Right cardiac atrium (tissue), 5 donors: Measurements from ENCODE around the gene SNAP91. TPM values are rescaled to one million over a fixed set of nuclear protein-coding genes. Genes with fewer than 3 reads are reported as not detected.
"Not testable (repeated sequence)": the region's sequence is repeated elsewhere in the genome, so short reads cannot be mapped to it uniquely, and the experiment has no call there.

Source experiments
- ATAC-seq, 2 donors: fragments of 200-7000 bp; cut with Tn5 transposase; one replicate each; pipeline versions ENCODE4 v1.8.0 to v1.9.1; 2020; ENCODE audit warnings: moderate library complexity in 2 of 2, mild to moderate bottlenecking in 1 of 2
- DNase-seq, 3 donors: peaks; one replicate each; pipeline ENCODE4 v3.0.0-alpha.2; 2020
- H3K27ac ChIP-seq: one replicate; pipeline ENCODE4 v1.5.1; 2013; ENCODE audit warnings: mild to moderate bottlenecking, low read length, control low read depth, moderate library complexity
- H3K27me3 ChIP-seq: one replicate; pipeline ENCODE4 v1.6.1; 2013; ENCODE audit not compliant: control insufficient read depth, insufficient read depth
- H3K4me1 ChIP-seq: one replicate; pipeline ENCODE4 v1.6.1; 2013; ENCODE audit warnings: low read length; ENCODE audit not compliant: control insufficient read depth, insufficient read depth
- H3K4me3 ChIP-seq: one replicate; pipeline ENCODE4 v1.5.1; 2013; ENCODE audit warnings: low read length, control low read depth
- H3K9me3 ChIP-seq: one replicate; pipeline ENCODE4 v1.6.1; 2013; ENCODE audit warnings: low read length; ENCODE audit not compliant: control insufficient read depth
- WGBS: extraction: QIAGEN DNeasy Blood & Tissue Kit; methylation state at CpG from one replicate; pipeline ENCODE4 v1.1.7; 2013; 5-methylcytosine and 5-hydroxymethylcytosine counted together
- intact Hi-C, 4 donors: fragments of 100-400 bp; cut with DNase I; formaldehyde crosslinking; loops; one replicate each; pipeline versions ENCODE4 v1.11.0 to v1.14.0; 2022 to 2023
- polyA plus RNA-seq: library from polyadenylated mRNA; stranded (reverse); fragments of 200-250 nt; gene quantifications from one replicate; pipeline ENCODE4 v1.2.3, GENCODE V29; 2013
- total RNA-seq, 4 donors: library from RNA; stranded (reverse); fragmentation: NEBNext Ultra II Directional; extraction: Animal tissue kit (Norgen Biotek cat#: 25700); gene quantifications; one replicate each; pipeline ENCODE4 v1.2.1, GENCODE V29; 2021
- donor health status: healthy with polysubstance abuse.
- donor health status: DM: no; HTN: yes; CAD: no.
- donor health status: DM: no; HTN: no; CAD: no.
- donor health status: DM: no; HTN: yes; CAD: no; lungs with severe emphysema.
- donor health status: DM: yes; HTN: yes; CAD: no.

The SNAP91 gene
- total and polyA plus RNA-seq, 5 donors = 0.11 to 0.89 (median 0.18) TPM; not detected in 2

DNA sequence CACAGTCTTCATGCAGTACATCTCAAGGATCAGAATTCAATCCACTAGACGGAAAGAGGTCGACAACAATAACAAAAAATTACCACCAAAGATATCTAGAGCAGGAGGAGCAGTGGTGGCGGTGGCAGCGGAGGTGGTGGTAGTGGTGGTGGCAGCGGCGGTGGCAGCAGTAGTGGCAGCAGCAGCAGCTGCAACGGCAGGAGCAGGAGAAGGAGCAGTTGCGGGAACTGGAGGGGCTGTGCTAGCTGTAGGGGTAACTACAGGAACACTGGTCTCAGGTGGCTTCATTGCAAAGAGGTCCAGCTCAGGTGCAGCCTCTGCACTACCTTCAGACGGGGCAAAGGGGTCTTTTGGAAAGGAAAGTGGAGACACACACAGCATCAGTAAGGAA lies 115.5 kb downstream of the SNAP91 start:
- intact Hi-C loops = no loop called here
- Histone ChIP-seq H3K27ac (no peak overlapping the region), H3K4me3 (no peak overlapping the region), H3K9me3 (no peaks in the 10 kb centered on the region), H3K27me3 (no peaks in the 10 kb centered on the region), H3K4me1 (no peaks in the 10 kb centered on the region)
- ATAC-seq (no peak), DNase-seq (no peak)
- WGBS = 90% methylated on average over 9 of the region's 9 CpGs

GRCh38 chr6:83592770-83593394 lies 116.0 kb downstream of the SNAP91 start:
- intact Hi-C loops = no loop called here
- Histone ChIP-seq H3K27me3 (no peaks in the 10 kb centered on the region), H3K27ac (no peak overlapping the region), H3K9me3 (no peaks in the 10 kb centered on the region), H3K4me3 (no peak overlapping the region), H3K4me1 (no peaks in the 10 kb centered on the region)
- DNase-seq (no peak), ATAC-seq (no peak)
- 80% methylated on average over 2 of the region's 2 CpGs for WGBS

DNA sequence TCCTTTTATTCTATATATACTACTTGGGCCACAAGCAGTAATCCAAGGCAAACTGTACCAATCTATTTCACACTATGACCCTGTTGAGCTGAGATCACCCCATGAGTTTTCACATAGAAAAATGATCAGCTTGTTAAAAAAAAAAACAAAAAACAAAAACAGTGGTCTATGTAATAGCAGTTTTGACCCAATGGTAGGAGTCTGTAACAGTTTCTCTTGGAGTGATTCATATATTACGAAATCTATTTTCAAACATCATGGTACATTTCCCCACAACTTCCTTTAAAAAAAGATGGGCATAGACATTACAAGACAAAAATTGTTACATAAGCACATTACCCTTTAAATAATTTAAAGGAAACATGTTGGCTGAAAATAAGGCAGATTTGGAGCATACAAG lies 118.5 kb downstream of the SNAP91 start:
- H3K4me3 ChIP-seq = no peak overlapping the region
- no peaks in the 10 kb centered on the region for H3K27me3 ChIP-seq
- no peak overlapping the region for H3K27ac ChIP-seq
- WGBS = 31% methylated on average over 1 of the region's 1 CpG
- no peaks in the 10 kb centered on the region for H3K4me1 ChIP-seq
- no peak for ATAC-seq
- DNase-seq = no peak
- intact Hi-C loops = no loop called here
- H3K9me3 ChIP-seq = no peaks in the 10 kb centered on the region

DNA sequence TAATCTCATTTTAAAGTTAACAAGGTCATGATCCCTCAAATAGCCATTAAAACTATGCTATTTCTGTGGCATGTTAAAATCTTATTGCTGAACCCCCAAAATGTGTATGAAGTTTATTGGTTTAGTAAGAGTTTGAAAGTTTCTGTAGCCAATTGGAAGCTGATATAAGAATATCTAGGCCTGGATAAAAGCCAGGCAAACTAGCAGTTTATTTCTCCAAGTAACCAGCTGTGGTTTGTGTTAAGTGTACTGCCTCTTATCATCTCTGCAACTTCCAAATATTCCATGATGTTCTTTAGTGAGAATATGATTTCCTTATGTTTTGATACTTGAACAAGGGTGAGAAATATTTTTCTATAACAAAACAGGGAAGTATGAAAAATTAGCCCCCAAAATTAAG lies 119.8 kb downstream of the SNAP91 start:
- ATAC-seq = no peak
- H3K4me1 ChIP-seq = no peaks in the 10 kb centered on the region
- intact Hi-C loops = no loop called here

DNA sequence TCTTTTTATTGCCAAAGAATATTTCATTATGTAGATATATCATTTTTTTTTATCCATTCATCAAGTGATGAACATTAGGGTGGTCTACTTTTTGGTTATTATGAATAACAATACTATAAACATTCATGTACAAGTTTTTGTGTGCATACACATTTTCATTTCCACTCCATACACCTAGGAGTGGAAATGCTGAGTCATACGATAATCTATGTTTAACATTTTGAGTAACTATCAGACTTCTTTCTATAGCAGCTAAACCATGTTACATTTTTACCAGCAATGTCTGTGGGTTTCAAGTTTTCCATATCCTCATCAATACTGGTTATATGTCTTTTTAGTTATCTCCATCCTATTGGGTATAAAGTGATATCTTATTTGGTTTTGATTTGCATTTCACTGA lies 130.8 kb downstream of the SNAP91 start:
- DNase-seq (no peak), ATAC-seq (no peak)
- 86% methylated on average over 1 of the region's 1 CpG for WGBS

More for the DNA sequence above, 119.8 kb downstream of the SNAP91 start:
- no peaks in the 10 kb centered on the region for H3K9me3 ChIP-seq
- no peak overlapping the region for H3K4me3 ChIP-seq
- DNase-seq = no peak
- no peaks in the 10 kb centered on the region for H3K27me3 ChIP-seq
- no peak overlapping the region for H3K27ac ChIP-seq

GRCh38 chr6:83574783-83575182 lies 134.1 kb downstream of the SNAP91 start:
- Histone ChIP-seq H3K27me3 (no peaks in the 10 kb centered on the region), H3K4me3 (no peak overlapping the region), H3K4me1 (no peaks in the 10 kb centered on the region), H3K27ac (no peak overlapping the region), H3K9me3 (no peaks in the 10 kb centered on the region)
- no peak for ATAC-seq
- DNase-seq = no peak
- 71% methylated on average over 6 of the region's 6 CpGs for WGBS
- intact Hi-C loops = no loop called here

More for the DNA sequence above, 130.8 kb downstream of the SNAP91 start:
- H3K9me3 ChIP-seq = no peaks in the 10 kb centered on the region
- intact Hi-C loops = no loop called here
- no peaks in the 10 kb centered on the region for H3K27me3 ChIP-seq
- H3K27ac ChIP-seq = no peak overlapping the region
- no peak overlapping the region for H3K4me3 ChIP-seq
- no peaks in the 10 kb centered on the region for H3K4me1 ChIP-seq

DNA sequence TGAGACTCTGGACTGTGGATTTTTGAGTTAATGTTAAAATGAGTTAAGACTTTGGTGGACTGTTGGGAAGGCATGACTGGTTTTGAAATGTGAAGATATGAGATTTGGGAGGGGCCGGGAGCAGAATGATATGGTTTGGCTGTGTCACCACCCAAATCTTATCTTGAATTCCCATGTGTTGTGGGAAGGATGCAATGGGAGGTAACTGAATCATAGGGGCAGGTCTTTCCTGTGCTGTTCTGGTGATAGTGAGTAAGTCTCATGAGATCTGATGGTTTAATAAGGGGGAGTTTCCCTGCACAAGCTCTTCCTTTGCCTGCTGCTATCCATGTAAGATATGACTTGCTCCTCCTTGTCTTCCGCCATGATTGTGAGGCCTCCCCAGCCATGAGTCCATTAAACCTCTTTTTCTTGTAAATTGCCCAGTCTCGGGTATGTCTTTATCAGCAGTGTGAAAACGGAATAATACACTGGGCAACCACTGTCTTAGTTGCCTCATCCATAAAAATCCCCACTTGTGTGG lies 137.2 kb downstream of the SNAP91 start:
- ATAC-seq, H3K27ac ChIP-seq, DNase-seq, H3K4me1 ChIP-seq, intact Hi-C loops, H3K27me3 ChIP-seq, H3K9me3 ChIP-seq, H3K4me3 ChIP-seq: not testable (repeated sequence)
- WGBS = 61% methylated on average over 4 of the region's 4 CpGs

DNA sequence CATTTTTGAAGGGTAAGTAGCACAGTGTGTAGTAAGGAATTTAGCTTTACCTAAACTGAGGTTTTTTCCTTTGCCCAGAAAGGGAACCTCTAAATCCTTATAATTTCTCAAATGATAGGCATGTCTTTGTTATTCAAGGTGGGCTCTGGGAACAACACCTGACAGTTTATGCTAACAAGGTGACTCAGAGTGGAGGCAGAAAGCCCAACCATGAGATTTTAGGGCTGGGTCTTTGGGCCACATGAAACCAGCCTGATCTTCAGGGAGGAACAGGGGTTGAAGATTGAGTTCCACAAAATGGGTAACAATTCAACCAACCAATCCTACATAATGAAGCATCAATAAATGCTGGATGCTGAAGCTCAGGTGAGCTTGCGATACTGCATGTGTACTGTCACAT lies 149.9 kb downstream of the SNAP91 start:
- H3K4me3 ChIP-seq = no peak overlapping the region
- WGBS = 100% methylated on average over 1 of the region's 1 CpG
- no peaks in the 10 kb centered on the region for H3K27me3 ChIP-seq
- no peaks in the 10 kb centered on the region for H3K4me1 ChIP-seq
- no peaks in the 10 kb centered on the region for H3K9me3 ChIP-seq
- no peak for DNase-seq
- intact Hi-C loops = no loop called here
- ATAC-seq = no peak
- no peak overlapping the region for H3K27ac ChIP-seq

- no peak for ATAC-seq
- Histone ChIP-seq H3K4me3 (no peak overlapping the region), H3K27me3 (no peaks in the 10 kb centered on the region), H3K27ac (no peak overlapping the region), H3K9me3 (no peaks in the 10 kb centered on the region), H3K4me1 (no peaks in the 10 kb centered on the region)
- intact Hi-C loops = no loop called here
- no peak for DNase-seq
These were observed 152.0 kb downstream of the SNAP91 start for GRCh38 chr6:83556871-83557270.

- WGBS = 90% methylated on average over 4 of the region's 4 CpGs
- H3K4me3 ChIP-seq, H3K9me3 ChIP-seq, H3K4me1 ChIP-seq, H3K27ac ChIP-seq, ATAC-seq, intact Hi-C loops, DNase-seq, H3K27me3 ChIP-seq: not testable (repeated sequence)
These were observed 157.2 kb downstream of the SNAP91 start for GRCh38 chr6:83551748-83552147.

DNA sequence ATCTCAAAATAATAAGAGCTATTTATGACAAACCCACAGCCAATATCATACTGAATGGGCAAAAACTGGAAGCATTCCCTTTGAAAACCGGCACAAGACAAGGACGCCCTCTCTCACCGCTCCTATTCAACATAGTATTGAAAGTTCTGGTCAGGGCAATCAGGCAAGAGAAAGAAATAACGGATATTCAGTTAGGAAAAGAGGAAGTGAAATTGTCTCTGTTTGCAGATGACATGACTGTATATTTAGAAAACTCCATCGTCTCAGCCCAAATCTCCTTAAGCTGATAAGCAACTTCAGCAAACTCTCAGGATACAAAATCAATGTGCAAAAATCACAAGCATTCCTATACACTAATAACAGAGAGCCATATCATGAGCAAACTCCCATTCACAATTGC lies 158.4 kb downstream of the SNAP91 start:
- H3K4me3 ChIP-seq, DNase-seq, ATAC-seq, H3K27me3 ChIP-seq, H3K4me1 ChIP-seq, H3K27ac ChIP-seq, H3K9me3 ChIP-seq, intact Hi-C loops: not testable (repeated sequence)
- WGBS = 65% methylated on average over 5 of the region's 5 CpGs

DNA sequence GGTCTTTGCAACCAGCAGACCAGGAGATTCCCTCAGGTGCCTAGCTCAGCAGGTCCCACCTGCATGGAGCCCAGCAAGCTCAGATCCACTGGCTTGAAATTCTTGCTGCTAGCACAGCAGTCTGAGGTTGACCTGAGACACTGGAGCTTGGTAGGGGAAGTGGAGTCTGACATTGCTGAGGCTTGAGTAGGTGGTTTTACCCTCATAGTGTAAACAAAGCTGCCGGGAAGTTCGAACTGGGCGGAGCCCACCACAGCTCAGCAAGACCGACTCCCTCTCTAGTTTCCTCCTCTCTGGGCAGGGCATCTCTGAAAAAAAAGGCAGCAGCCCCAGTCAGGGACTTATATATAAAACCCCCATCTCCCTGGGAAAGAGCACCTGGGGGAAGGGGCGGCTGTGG lies 162.3 kb downstream of the SNAP91 start:
- no peaks in the 10 kb centered on the region for H3K4me1 ChIP-seq
- H3K27ac ChIP-seq = no peak overlapping the region
- intact Hi-C loops = no loop called here
- DNase-seq = peak in 1 of 3 donors; percentile 38
- no peaks in the 10 kb centered on the region for H3K27me3 ChIP-seq
- no peaks in the 10 kb centered on the region for H3K9me3 ChIP-seq
- H3K4me3 ChIP-seq = no peak overlapping the region
- WGBS = 55% methylated on average over 5 of the region's 5 CpGs
- no peak for ATAC-seq
